ENCODE results near the gene BNC1.
"Not testable (repeated sequence)": the region's sequence is repeated elsewhere in the genome, so short reads cannot be mapped to it uniquely, and the experiment has no call there.

The BNC1 gene

GRCh38 chr15:83262594-83263315 is 21.7 kb downstream of the BNC1 start:
- TF ChIP-seq, protein P1, sequence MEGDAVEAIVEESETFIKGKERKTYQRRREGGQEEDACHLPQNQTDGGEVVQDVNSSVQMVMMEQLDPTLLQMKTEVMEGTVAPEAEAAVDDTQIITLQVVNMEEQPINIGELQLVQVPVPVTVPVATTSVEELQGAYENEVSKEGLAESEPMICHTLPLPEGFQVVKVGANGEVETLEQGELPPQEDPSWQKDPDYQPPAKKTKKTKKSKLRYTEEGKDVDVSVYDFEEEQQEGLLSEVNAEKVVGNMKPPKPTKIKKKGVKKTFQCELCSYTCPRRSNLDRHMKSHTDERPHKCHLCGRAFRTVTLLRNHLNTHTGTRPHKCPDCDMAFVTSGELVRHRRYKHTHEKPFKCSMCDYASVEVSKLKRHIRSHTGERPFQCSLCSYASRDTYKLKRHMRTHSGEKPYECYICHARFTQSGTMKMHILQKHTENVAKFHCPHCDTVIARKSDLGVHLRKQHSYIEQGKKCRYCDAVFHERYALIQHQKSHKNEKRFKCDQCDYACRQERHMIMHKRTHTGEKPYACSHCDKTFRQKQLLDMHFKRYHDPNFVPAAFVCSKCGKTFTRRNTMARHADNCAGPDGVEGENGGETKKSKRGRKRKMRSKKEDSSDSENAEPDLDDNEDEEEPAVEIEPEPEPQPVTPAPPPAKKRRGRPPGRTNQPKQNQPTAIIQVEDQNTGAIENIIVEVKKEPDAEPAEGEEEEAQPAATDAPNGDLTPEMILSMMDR (IDR thresholded peaks at IDR 0.05; ENCODE audit: borderline replicate concordance, control extremely low read depth, extremely low read depth, insufficient read depth, missing control alignments): no peak
- in situ Hi-C loops (cut with MboI; ENCODE audit: low sequenced_read_pairs, unreplicated experiment): loop anchor here (25.0 kb wide), 1 partner anchor 300 kb away; no protein-coding TSS in a partner anchor
- no peak for DNase-seq (ENCODE audit: low spot score)

DNA sequence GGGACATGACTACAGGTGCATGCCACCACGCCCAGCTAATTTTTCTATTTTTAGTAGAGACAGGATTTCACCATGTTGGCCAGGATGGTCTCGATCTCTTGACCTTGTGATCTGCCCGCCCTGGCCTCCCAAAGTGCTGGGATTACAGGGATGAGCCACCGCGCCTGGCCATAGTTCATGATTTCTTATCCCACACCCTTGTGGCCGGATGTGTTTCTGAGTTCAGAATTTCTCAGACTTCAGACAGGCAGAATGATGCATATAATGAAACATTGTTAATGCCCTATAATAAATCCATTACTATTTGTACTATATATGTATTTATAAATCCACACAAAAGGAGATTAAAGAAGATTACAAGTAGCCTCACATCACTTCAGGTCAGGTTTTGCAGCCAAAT is 22.3 kb downstream of the BNC1 start:
- not testable (repeated sequence) for DNase-seq (ENCODE audit: low spot score)
- in situ Hi-C loops (cut with MboI; ENCODE audit: low sequenced_read_pairs, unreplicated experiment): loop anchor here (25.0 kb wide), 1 partner anchor 300 kb away; no protein-coding TSS in a partner anchor

DNA sequence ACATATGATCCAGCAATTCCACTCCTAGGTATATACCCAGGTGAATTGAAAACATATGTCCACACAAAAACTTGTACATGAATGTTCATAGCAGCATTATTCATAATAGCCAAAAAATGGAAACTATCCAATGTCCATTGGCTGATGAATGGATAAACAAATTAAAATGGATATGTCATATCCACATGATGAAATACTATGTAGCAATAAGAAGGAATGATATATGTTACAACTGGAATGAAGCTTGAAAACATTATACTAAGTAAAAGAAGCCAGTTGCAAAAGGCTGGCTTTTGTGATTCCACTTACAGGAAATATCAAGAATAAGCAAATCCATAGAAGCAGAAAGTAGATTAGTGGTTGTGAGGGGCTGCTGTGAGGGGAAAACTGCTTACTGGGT is 33.7 kb downstream of the BNC1 start:
- TF ChIP-seq, protein P1 (IDR thresholded peaks at IDR 0.05; ENCODE audit: borderline replicate concordance, control extremely low read depth, extremely low read depth, insufficient read depth, missing control alignments): no peak
- DNase-seq (ENCODE audit: low spot score): no peak
- in situ Hi-C loops (cut with MboI; ENCODE audit: low sequenced_read_pairs, unreplicated experiment): loop anchor here (25.0 kb wide), 1 partner anchor 312 kb away; no protein-coding TSS in a partner anchor

DNA sequence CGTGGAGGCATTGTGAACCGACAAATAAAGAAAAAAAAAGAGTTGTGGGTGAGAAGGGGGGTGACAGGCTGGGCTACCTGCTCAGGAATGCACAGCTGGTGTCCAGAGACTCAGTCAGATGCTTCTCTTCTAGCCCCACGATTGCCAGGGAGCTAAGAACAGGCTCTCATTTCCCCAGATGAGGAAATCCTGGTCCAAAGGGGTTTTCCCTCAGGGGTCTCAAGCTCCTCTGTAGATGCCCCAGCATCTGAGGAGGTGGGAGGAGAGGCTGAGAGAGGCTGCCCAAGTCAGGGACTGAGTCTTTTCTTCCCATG is 35.5 kb downstream of the BNC1 start:
- TF ChIP-seq, protein P1 (IDR thresholded peaks at IDR 0.05; ENCODE audit: borderline replicate concordance, control extremely low read depth, extremely low read depth, insufficient read depth, missing control alignments): no peak
- in situ Hi-C loops (cut with MboI; ENCODE audit: low sequenced_read_pairs, unreplicated experiment): no loop called here
- no peak for DNase-seq (ENCODE audit: low spot score)

- TF ChIP-seq, protein P1 (IDR thresholded peaks at IDR 0.05; ENCODE audit: borderline replicate concordance, control extremely low read depth, extremely low read depth, insufficient read depth, missing control alignments): peak; percentile 84
- DNase-seq (ENCODE audit: low spot score): peak; percentile 38
- in situ Hi-C loops (cut with MboI; ENCODE audit: low sequenced_read_pairs, unreplicated experiment): no loop called here
These were observed 36.1 kb downstream of the BNC1 start for GRCh38 chr15:83248151-83249029.

- in situ Hi-C loops (cut with MboI; ENCODE audit: low sequenced_read_pairs, unreplicated experiment): no loop called here
- TF ChIP-seq, protein P1 (IDR thresholded peaks at IDR 0.05; ENCODE audit: borderline replicate concordance, control extremely low read depth, extremely low read depth, insufficient read depth, missing control alignments): no peak
- DNase-seq (ENCODE audit: low spot score): no peak
These were observed 40.8 kb downstream of the BNC1 start for GRCh38 chr15:83243634-83244033.

DNA sequence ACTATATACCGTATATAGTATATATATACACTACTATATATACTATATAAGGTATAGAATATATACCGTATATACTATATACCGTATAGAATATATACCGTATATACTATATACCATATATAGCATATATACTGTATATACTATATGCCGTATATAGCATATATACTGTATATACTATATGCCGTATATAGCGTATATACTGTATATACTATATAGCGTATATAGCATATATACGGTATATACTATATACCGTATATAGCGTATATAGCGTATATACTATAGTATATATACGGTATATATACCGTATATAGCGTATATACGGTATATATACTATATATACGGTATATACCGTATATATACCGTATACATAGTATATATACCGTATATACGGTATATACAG is 54.2 kb downstream of the BNC1 start:
- no peak for DNase-seq (ENCODE audit: low spot score)
- TF ChIP-seq, protein P1 (IDR thresholded peaks at IDR 0.05; ENCODE audit: borderline replicate concordance, control extremely low read depth, extremely low read depth, insufficient read depth, missing control alignments): no peak
- in situ Hi-C loops (cut with MboI; ENCODE audit: low sequenced_read_pairs, unreplicated experiment): no loop called here
